ENCODE measurements around the gene S100PBP. TPM values are rescaled to one million over a fixed set of nuclear protein-coding genes. Genes with fewer than 3 reads are reported as not detected.

S100PBP gene
- total RNA-seq, 1 donor from 2014 or later = 40.1 TPM

DNA sequence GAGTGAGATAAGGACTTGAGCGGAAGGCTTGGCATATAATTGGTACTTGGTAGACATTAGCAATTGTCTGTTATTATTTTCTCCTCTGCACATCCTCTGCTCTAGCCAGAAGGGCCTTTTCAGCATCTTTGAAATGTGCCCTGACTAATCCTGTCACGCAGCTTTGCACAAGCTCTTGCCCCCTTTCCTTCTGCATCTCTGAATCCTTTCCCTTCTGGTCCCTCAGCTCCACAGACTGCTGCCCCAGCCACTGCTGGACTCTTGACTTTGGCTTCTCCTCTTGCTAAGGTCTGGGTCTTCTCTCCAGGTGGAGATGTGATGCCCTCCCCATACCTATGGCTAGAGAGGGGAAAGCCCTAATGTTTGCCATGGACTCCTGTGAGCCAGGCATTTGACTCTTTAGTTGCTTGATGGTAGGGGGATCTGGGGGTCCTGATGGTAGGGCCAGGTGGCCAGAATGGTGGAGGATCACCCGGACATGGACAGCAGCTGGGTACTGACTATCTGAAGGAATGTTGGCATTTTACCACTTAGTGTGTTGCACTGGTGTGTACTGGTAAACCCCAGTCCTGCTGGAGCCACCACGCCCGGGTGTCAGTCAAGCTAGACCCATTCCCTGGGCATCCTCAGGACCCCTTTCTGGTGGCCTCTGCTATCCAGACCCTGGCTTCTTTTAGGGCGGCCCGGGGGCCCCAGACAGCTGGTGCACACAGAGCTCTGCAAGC is 73.2 kb downstream of the S100PBP start:
- Mint-ChIP-seq H3K36me3 (ENCODE audit: unreplicated experiment) (peaks cover 7% of the 10 kb centered on the region), H3K27me3 (ENCODE audit: unreplicated experiment) (peaks cover 10% of the 10 kb centered on the region), H3K4me1 (ENCODE audit: low read depth, unreplicated experiment) (peaks cover 34% of the 10 kb centered on the region), H3K27ac (ENCODE audit: unreplicated experiment) (peak overlapping the region; percentile 44), H3K4me3 (ENCODE audit: unreplicated experiment) (peak overlapping the region; percentile 28), H3K9me3 (ENCODE audit: unreplicated experiment) (peaks cover 14% of the 10 kb centered on the region)
- DNase-seq = no peak
- TF ChIP-seq, protein P1, sequence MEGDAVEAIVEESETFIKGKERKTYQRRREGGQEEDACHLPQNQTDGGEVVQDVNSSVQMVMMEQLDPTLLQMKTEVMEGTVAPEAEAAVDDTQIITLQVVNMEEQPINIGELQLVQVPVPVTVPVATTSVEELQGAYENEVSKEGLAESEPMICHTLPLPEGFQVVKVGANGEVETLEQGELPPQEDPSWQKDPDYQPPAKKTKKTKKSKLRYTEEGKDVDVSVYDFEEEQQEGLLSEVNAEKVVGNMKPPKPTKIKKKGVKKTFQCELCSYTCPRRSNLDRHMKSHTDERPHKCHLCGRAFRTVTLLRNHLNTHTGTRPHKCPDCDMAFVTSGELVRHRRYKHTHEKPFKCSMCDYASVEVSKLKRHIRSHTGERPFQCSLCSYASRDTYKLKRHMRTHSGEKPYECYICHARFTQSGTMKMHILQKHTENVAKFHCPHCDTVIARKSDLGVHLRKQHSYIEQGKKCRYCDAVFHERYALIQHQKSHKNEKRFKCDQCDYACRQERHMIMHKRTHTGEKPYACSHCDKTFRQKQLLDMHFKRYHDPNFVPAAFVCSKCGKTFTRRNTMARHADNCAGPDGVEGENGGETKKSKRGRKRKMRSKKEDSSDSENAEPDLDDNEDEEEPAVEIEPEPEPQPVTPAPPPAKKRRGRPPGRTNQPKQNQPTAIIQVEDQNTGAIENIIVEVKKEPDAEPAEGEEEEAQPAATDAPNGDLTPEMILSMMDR (IDR thresholded peaks at IDR 0.05; ENCODE audit: partially characterized antibody, unreplicated experiment) = no peak

DNA sequence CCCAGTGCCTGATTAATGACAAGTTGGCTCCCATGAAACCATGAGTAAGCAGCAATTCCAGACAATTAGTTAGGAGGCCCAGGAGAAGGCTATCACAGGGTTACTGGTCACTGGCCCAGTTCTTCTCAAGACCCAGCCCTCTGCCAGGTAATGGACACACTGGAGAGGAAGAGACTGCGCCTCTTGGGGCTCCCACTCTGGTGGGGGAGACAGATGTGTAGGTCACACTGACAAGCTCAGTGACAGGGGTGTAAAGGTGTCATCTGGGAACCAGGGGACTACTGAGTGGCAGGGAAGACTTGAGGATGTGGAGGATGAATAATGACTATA is 73.8 kb downstream of the S100PBP start:
- peaks cover 34% of the 10 kb centered on the region for H3K4me1 Mint-ChIP-seq (ENCODE audit: low read depth, unreplicated experiment)
- peaks cover 14% of the 10 kb centered on the region for H3K9me3 Mint-ChIP-seq (ENCODE audit: unreplicated experiment)
- H3K27ac Mint-ChIP-seq (ENCODE audit: unreplicated experiment) = no peak overlapping the region
- no peak for DNase-seq
- peaks cover 12% of the 10 kb centered on the region for H3K27me3 Mint-ChIP-seq (ENCODE audit: unreplicated experiment)
- TF ChIP-seq, protein P1 (IDR thresholded peaks at IDR 0.05; ENCODE audit: partially characterized antibody, unreplicated experiment) = no peak
- H3K4me3 Mint-ChIP-seq (ENCODE audit: unreplicated experiment) = no peak overlapping the region
- H3K36me3 Mint-ChIP-seq (ENCODE audit: unreplicated experiment) = peaks cover 7% of the 10 kb centered on the region

DNA sequence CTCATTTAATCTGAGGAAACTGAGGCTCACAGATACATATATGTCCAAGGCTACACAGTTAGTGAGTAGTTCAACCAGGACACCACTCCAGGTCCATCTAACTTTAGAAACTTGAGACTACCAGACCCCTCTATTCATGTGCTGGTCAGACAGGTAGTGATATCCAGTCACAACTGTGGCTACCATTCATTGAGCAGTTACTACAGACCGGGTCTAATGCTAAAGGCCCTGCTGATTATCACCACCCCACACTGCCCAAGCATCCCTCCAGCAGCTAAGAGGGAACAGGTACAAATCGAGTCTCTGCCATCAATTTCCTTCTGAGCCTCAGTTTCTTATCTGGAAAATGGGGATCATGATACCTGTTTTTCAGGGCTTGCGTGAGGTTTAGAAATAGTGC is 74.2 kb downstream of the S100PBP start:
- Mint-ChIP-seq H3K4me3 (ENCODE audit: unreplicated experiment) (peak overlapping the region; percentile 76), H3K9me3 (ENCODE audit: unreplicated experiment) (peaks cover 17% of the 10 kb centered on the region), H3K36me3 (ENCODE audit: unreplicated experiment) (peaks cover 7% of the 10 kb centered on the region), H3K27ac (ENCODE audit: unreplicated experiment) (peak overlapping the region; percentile 67), H3K27me3 (ENCODE audit: unreplicated experiment) (peaks cover 13% of the 10 kb centered on the region), H3K4me1 (ENCODE audit: low read depth, unreplicated experiment) (peaks cover 34% of the 10 kb centered on the region)
- TF ChIP-seq, protein P1 (IDR thresholded peaks at IDR 0.05; ENCODE audit: partially characterized antibody, unreplicated experiment) = no peak
- no peak for DNase-seq

DNA sequence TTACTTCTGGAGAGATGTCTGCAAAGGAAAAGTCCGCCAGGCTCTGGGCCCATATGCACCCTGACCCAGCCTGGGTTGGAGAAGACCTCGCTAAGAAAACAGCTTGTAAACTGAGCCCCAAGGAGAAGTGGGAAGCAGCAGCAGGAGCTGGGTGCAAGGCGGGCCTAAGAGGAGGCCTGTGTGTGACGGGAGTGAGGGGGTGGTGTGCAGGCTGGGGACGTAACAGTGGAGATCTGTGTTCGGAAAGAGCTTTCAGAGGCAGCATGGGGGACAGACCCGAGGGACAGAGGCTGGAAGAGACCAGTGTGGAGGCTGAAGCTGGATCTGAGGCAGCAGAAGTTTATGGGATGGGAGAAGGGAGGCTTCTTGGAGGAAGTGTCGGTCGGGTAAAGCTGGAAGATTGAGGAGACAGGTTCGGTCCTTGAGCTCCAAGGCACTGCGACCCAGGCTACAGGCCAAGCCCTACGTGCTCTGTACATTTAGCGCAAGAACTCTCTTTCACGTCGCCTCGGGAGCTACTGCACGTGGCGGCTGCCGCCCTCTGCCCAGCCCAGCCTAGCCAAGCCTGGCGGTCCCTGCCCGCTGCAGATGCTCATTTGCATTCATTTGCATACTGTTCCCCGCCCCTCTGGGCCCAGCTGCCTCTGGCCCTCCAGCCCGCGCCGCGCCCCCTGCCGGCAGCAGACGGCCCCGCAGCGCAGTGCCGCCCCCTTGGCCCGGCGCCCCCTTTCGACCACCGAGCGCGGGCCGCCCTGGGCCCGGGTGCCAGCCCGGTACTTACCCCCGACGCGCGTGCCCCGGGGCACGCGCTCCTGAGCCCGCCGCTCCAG is 75.1 kb downstream of the S100PBP start:
- peaks cover 15% of the 10 kb centered on the region for H3K9me3 Mint-ChIP-seq (ENCODE audit: unreplicated experiment)
- peaks cover 7% of the 10 kb centered on the region for H3K36me3 Mint-ChIP-seq (ENCODE audit: unreplicated experiment)
- DNase-seq = peak; percentile 91
- H3K4me3 Mint-ChIP-seq (ENCODE audit: unreplicated experiment) = peak overlapping the region; percentile 76
- peaks cover 28% of the 10 kb centered on the region for H3K4me1 Mint-ChIP-seq (ENCODE audit: low read depth, unreplicated experiment)
- TF ChIP-seq, protein P1 (IDR thresholded peaks at IDR 0.05; ENCODE audit: partially characterized antibody, unreplicated experiment) = peak; percentile 97
- peaks cover 13% of the 10 kb centered on the region for H3K27me3 Mint-ChIP-seq (ENCODE audit: unreplicated experiment)
- peak overlapping the region; percentile 67 for H3K27ac Mint-ChIP-seq (ENCODE audit: unreplicated experiment)

Data from glutamatergic neuron (in vitro differentiated cells).